ENCODE measurements around the gene SETBP1.

SETBP1 gene

DNA sequence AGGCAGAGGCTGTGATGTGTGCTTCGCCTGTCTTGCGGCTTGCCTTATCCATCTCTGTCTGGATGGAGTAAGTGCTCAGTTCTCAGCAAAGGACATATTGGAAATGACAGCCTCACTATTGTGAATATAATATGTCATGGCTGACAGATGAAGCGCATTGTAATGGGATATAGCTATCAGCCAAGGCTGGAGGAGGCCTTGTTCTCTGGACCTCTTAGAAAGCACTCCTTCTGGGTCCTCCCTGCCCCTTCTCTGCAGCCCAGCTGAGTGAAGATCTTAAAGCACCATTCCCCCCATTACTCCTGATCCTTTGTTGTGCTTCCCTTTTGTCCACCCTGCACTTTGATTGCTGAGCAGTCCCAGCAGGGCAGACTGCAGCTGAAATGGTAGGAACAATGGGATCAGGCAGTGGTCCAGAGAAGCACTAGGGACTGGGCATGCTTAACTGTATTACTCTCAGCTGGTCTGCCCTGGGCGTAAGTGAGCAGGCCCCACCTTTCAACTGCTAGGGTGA is 265.3 kb downstream of the SETBP1 start:
- DNase-seq (ENCODE audit: insufficient read length, low spot score) (no peak), FAIRE-seq (no peak)
- TF ChIP-seq, protein P1, sequence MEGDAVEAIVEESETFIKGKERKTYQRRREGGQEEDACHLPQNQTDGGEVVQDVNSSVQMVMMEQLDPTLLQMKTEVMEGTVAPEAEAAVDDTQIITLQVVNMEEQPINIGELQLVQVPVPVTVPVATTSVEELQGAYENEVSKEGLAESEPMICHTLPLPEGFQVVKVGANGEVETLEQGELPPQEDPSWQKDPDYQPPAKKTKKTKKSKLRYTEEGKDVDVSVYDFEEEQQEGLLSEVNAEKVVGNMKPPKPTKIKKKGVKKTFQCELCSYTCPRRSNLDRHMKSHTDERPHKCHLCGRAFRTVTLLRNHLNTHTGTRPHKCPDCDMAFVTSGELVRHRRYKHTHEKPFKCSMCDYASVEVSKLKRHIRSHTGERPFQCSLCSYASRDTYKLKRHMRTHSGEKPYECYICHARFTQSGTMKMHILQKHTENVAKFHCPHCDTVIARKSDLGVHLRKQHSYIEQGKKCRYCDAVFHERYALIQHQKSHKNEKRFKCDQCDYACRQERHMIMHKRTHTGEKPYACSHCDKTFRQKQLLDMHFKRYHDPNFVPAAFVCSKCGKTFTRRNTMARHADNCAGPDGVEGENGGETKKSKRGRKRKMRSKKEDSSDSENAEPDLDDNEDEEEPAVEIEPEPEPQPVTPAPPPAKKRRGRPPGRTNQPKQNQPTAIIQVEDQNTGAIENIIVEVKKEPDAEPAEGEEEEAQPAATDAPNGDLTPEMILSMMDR (IDR thresholded peaks at IDR 0.05; ENCODE audit: insufficient read depth, missing control alignments): no peak

DNA sequence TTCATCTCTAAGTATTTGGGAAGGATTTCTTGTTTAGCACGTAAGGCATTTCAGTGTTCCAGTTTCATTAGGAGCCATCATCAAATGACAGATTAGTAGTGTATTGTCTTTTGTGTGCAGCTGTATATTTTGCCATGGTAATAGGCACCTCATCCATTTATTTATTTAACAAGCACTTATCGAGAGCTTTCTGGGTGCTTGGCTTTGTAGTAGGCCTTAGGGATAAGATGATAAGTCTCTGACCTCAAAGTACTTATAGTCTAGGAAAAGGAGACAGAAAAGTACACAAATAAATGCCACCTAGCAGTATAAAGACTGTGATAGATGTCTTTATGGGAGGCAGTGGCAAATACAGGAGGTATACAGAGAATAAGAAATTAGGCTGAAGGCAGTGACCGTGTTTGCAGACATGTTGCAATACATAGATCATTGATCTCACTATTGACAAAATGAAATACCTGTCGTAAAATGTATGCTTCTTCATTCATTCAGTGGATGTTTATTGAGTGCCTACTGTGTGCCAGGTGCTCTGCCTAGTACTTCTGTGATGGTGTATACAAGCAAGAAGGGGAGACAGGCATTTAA is 265.9 kb downstream of the SETBP1 start:
- DNase-seq (ENCODE audit: insufficient read length, low spot score): no peak
- FAIRE-seq: no peak
- TF ChIP-seq, protein P1 (IDR thresholded peaks at IDR 0.05; ENCODE audit: insufficient read depth, missing control alignments): no peak

DNA sequence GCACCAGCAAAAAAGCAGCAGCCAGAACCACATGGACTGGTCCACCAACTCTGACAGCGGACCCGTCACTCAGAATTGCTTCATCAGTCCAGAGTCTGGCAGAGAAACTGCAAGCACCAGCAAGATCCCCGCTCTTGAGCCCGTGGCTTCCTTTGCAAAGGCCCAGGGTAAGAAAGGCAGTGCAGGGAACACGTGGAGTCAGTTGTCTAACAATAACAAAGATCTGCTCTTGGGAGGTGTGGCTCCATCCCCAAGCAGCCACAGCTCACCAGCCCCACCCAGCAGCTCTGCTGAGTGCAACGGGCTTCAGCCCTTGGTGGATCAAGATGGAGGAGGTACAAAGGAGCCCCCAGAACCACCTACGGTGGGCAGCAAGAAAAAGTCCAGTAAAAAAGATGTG is 269.3 kb downstream of the SETBP1 start:
- no peak for FAIRE-seq
- no peak for DNase-seq (ENCODE audit: insufficient read length, low spot score)
- TF ChIP-seq, protein P1 (IDR thresholded peaks at IDR 0.05; ENCODE audit: insufficient read depth, missing control alignments): no peak

DNA sequence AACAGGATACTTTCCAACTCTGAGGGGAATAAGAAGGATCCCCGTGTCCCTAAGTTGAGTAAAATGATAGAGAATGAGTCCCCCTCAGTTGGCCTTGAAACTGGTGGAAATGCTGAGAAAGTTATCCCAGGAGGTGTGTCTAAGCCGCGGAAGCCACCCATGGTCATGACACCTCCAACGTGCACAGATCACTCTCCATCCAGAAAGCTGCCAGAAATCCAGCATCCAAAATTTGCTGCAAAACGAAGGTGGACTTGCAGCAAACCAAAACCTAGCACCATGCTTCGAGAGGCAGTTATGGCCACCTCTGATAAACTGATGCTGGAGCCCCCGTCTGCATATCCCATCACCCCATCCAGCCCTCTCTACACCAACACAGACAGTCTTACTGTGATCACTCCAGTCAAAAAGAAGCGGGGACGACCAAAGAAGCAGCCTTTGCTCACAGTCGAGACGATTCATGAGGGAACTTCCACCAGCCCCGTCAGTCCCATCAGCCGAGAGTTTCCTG is 270.1 kb downstream of the SETBP1 start:
- TF ChIP-seq, protein P1 (IDR thresholded peaks at IDR 0.05; ENCODE audit: insufficient read depth, missing control alignments): no peak
- DNase-seq (ENCODE audit: insufficient read length, low spot score) (no peak), FAIRE-seq (no peak)

DNA sequence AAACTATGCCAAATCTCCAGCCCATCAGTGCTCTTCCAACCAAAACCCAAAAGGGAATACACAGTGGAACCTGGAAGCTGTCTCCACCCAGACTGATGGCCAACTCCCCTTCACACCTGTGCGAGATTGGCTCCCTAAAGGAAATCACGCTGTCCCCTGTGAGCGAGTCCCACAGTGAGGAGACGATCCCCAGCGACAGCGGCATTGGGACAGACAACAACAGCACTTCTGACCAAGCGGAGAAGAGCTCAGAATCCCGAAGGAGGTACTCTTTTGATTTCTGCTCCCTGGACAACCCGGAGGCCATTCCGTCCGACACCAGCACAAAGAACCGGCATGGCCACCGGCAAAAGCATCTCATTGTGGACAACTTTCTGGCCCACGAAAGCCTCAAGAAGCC is 271.1 kb downstream of the SETBP1 start:
- FAIRE-seq (no peak), DNase-seq (ENCODE audit: insufficient read length, low spot score) (no peak)
- TF ChIP-seq, protein P1 (IDR thresholded peaks at IDR 0.05; ENCODE audit: insufficient read depth, missing control alignments): no peak

DNA sequence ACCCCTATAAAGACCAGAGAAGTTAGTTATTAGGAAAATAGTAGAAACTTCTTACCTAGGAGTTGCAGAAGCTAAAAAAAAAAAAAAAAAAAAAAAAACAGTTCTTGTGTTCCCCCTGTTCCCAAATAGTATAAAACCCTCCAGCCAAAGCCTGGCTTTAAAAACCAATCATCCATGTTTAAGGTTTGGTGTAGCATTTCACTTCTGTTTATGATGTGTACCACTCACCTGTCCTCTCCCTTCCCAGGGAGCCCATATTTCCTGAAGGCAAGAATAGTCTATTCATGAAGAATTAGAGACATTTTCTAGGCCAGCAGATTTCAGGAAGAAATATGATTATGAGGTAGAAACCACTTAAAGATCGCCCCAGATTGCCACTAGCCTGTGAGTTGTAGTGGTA is 273.6 kb downstream of the SETBP1 start:
- TF ChIP-seq, protein P1 (IDR thresholded peaks at IDR 0.05; ENCODE audit: insufficient read depth, missing control alignments): no peak
- FAIRE-seq (no peak), DNase-seq (ENCODE audit: insufficient read length, low spot score) (no peak)

DNA sequence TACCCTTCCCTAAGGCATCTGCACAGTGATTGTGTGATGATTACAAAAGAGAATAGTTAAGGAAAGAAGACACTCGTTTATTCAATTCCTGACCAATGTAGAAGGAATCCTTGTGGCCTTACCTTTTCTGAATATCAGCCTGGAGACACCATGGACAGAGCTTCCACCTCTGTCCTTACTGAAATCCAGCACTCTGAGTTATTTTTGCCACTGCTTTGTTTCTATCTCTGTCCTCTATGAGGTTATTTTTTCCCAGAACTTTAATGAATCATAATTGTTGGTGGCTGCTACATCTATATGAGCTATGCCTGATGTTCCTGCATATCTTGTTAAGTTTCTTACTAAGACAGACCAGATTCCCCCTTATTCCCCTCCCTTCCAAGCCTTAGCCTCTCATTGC is 275.1 kb downstream of the SETBP1 start:
- FAIRE-seq (no peak), DNase-seq (ENCODE audit: insufficient read length, low spot score) (no peak)
- TF ChIP-seq, protein P1 (IDR thresholded peaks at IDR 0.05; ENCODE audit: insufficient read depth, missing control alignments): no peak
